ENCODE data around the gene P4HA2.

- no peak for TF ChIP-seq POLR2A (IDR thresholded peaks at IDR 0.05)
- TF ChIP-seq, protein P1, sequence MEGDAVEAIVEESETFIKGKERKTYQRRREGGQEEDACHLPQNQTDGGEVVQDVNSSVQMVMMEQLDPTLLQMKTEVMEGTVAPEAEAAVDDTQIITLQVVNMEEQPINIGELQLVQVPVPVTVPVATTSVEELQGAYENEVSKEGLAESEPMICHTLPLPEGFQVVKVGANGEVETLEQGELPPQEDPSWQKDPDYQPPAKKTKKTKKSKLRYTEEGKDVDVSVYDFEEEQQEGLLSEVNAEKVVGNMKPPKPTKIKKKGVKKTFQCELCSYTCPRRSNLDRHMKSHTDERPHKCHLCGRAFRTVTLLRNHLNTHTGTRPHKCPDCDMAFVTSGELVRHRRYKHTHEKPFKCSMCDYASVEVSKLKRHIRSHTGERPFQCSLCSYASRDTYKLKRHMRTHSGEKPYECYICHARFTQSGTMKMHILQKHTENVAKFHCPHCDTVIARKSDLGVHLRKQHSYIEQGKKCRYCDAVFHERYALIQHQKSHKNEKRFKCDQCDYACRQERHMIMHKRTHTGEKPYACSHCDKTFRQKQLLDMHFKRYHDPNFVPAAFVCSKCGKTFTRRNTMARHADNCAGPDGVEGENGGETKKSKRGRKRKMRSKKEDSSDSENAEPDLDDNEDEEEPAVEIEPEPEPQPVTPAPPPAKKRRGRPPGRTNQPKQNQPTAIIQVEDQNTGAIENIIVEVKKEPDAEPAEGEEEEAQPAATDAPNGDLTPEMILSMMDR (IDR thresholded peaks at IDR 0.05) = no peak
Measured at GRCh38 chr5:132270335-132270665, 42.6 kb upstream of the P4HA2 start.
